ENCODE results near the gene VIT. TPM values are rescaled to one million over a fixed set of nuclear protein-coding genes. Genes with fewer than 3 reads are reported as not detected.

The VIT gene
- total RNA-seq, 1 donor from 2014 or later = 0.78 TPM

- no peaks in the 10 kb centered on the region for H3K27me3 Mint-ChIP-seq (ENCODE audit: low read depth)
- H3K4me3 Mint-ChIP-seq = no peak overlapping the region
- H3K4me1 Mint-ChIP-seq = peaks cover 60% of the 10 kb centered on the region
- no peak for TF ChIP-seq CTCF (IDR thresholded peaks at IDR 0.05; ENCODE audit: unreplicated experiment)
- peaks cover 8% of the 10 kb centered on the region for H3K9me3 Mint-ChIP-seq
- H3K36me3 Mint-ChIP-seq = peaks cover 6% of the 10 kb centered on the region
- no peak for DNase-seq (ENCODE audit: low spot score in 2 of 2, unreplicated experiment in 2 of 2)
- peak overlapping the region; percentile 8 for H3K27ac Mint-ChIP-seq
Observed at GRCh38 chr2:36706021-36706876, 9.7 kb downstream of the VIT start.

GRCh38 chr2:36707050-36707449, 10.5 kb downstream of the VIT start:
- Mint-ChIP-seq H3K9me3 (peaks cover 9% of the 10 kb centered on the region), H3K36me3 (peaks cover 6% of the 10 kb centered on the region), H3K27me3 (ENCODE audit: low read depth) (no peaks in the 10 kb centered on the region), H3K4me3 (no peak overlapping the region), H3K4me1 (peaks cover 53% of the 10 kb centered on the region), H3K27ac (peak overlapping the region; percentile 68)
- no peak for TF ChIP-seq CTCF (IDR thresholded peaks at IDR 0.05; ENCODE audit: unreplicated experiment)
- DNase-seq (ENCODE audit: low spot score in 2 of 2, unreplicated experiment in 2 of 2) = no peak

GRCh38 chr2:36708041-36708741, 11.7 kb downstream of the VIT start:
- Mint-ChIP-seq H3K4me1 (peaks cover 52% of the 10 kb centered on the region), H3K27me3 (ENCODE audit: low read depth) (no peaks in the 10 kb centered on the region), H3K27ac (peak overlapping the region; percentile 68), H3K4me3 (no peak overlapping the region), H3K9me3 (peaks cover 9% of the 10 kb centered on the region), H3K36me3 (peaks cover 6% of the 10 kb centered on the region)
- TF ChIP-seq CTCF (IDR thresholded peaks at IDR 0.05; ENCODE audit: unreplicated experiment) = peak; percentile 31
- no peak for DNase-seq (ENCODE audit: low spot score in 2 of 2, unreplicated experiment in 2 of 2)

- Mint-ChIP-seq H3K27ac (no peak overlapping the region), H3K4me1 (peaks cover 35% of the 10 kb centered on the region), H3K36me3 (peaks cover 6% of the 10 kb centered on the region), H3K27me3 (ENCODE audit: low read depth) (no peaks in the 10 kb centered on the region), H3K4me3 (no peak overlapping the region), H3K9me3 (peaks cover 9% of the 10 kb centered on the region)
- no peak for DNase-seq (ENCODE audit: low spot score in 2 of 2, unreplicated experiment in 2 of 2)
- no peak for TF ChIP-seq CTCF (IDR thresholded peaks at IDR 0.05; ENCODE audit: unreplicated experiment)
Observed at GRCh38 chr2:36710858-36711515, 14.5 kb downstream of the VIT start.

- H3K4me3 Mint-ChIP-seq = no peak overlapping the region
- no peaks in the 10 kb centered on the region for H3K27me3 Mint-ChIP-seq (ENCODE audit: low read depth)
- no peak for TF ChIP-seq CTCF (IDR thresholded peaks at IDR 0.05; ENCODE audit: unreplicated experiment)
- no peak overlapping the region for H3K27ac Mint-ChIP-seq
- no peak for DNase-seq (ENCODE audit: low spot score in 2 of 2, unreplicated experiment in 2 of 2)
- peaks cover 6% of the 10 kb centered on the region for H3K36me3 Mint-ChIP-seq
- H3K9me3 Mint-ChIP-seq = peaks cover 9% of the 10 kb centered on the region
- peaks cover 28% of the 10 kb centered on the region for H3K4me1 Mint-ChIP-seq
Observed at GRCh38 chr2:36711741-36712314, 15.3 kb downstream of the VIT start.
